Parathyroid adenoma (tissue), 2 donors: ENCODE data around the gene KDM4B.

Experiments
- H2AFZ ChIP-seq: fragments of 300-600 bp; sonication (generic); one replicate; pipeline ENCODE4 v1.7.0; 2017; ENCODE audit warnings: antibody characterized with exemption, mild to moderate bottlenecking
- H3K27ac ChIP-seq: fragments of 300-600 bp; sonication (generic); one replicate; pipeline ENCODE4 v1.7.0; 2017
- H3K27me3 ChIP-seq: fragments of 300-600 bp; sonication (generic); one replicate; pipeline ENCODE4 v1.7.0; 2017; ENCODE audit warnings: low read length; ENCODE audit not compliant: control insufficient read depth, insufficient read depth
- H3K36me3 ChIP-seq: fragments of 300-600 bp; sonication (generic); one replicate; pipeline ENCODE4 v1.7.0; 2017; ENCODE audit warnings: low read length; ENCODE audit not compliant: control insufficient read depth, insufficient read depth
- H3K4me1 ChIP-seq: fragments of 300-600 bp; sonication (generic); one replicate; pipeline ENCODE4 v1.7.0; 2017; ENCODE audit warnings: control low read depth
- H3K4me2 ChIP-seq: fragments of 300-600 bp; sonication (generic); one replicate; pipeline ENCODE4 v1.7.0; 2017; ENCODE audit warnings: low read length
- H3K4me3 ChIP-seq: fragments of 300-600 bp; sonication (generic); one replicate; pipeline ENCODE4 v1.7.0; 2017; ENCODE audit warnings: low read depth, low read length
- H3K79me2 ChIP-seq: fragments of 300-600 bp; sonication (generic); one replicate; pipeline ENCODE4 v1.7.0; 2017; ENCODE audit warnings: control low read depth
- H3K9ac ChIP-seq: fragments of 300-600 bp; sonication (generic); one replicate; pipeline ENCODE4 v1.7.0; 2017; ENCODE audit warnings: mild to moderate bottlenecking
- H3K9me3 ChIP-seq: fragments of 300-600 bp; sonication (generic); one replicate; pipeline ENCODE4 v1.7.0; 2017; ENCODE audit warnings: low read length; ENCODE audit not compliant: control insufficient read depth
- TF ChIP-seq, protein P1 (sequence below): fragments of 300-600 bp; sonication (generic); IDR thresholded peaks from one replicate; pipeline ENCODE4 v1.7.0; 2017; ENCODE audit warnings: antibody characterized with exemption, mild to moderate bottlenecking
- donor health status: primary hyperparathyroidism.

KDM4B gene

DNA sequence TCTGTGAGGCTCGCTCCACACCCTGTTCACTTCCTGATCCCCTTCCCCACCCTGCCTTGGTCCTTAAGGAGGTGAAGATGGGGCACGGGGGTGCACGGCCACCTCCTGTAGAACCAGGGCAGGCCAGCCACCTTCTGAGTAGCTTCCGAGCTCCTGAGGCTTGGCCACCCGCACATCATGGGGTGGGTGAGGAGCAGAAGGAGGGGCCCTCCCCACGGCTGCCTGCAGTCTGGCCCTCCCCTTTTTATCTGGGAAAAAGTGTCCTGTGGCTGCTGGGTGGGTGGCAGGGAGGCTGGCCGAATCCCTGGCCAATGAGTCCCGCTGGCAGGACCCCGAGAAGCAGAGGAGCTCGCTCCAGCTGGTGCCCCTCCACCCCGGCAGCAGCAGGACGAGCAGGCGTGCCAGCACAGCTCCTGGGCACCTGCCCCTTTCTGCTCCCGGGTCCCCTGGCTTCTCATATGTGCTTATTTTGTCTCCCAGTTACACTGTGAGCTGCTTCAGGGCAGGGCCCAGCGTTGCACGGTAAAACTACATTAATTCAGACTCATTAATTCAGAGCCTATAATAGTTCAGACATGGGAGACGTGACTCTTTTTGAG is 135.0 kb downstream of the KDM4B start:
- Histone ChIP-seq H3K27ac (no peak overlapping the region), H3K9ac (no peak overlapping the region), H3K4me2 (no peak overlapping the region), H3K4me1 (no peaks in the 10 kb centered on the region), H3K9me3 (no peaks in the 10 kb centered on the region), H3K4me3 (no peak overlapping the region), H2AFZ (no peak overlapping the region), H3K27me3 (no peaks in the 10 kb centered on the region), H3K79me2 (no peaks in the 10 kb centered on the region), H3K36me3 (no peaks in the 10 kb centered on the region)
- TF ChIP-seq, protein P1, sequence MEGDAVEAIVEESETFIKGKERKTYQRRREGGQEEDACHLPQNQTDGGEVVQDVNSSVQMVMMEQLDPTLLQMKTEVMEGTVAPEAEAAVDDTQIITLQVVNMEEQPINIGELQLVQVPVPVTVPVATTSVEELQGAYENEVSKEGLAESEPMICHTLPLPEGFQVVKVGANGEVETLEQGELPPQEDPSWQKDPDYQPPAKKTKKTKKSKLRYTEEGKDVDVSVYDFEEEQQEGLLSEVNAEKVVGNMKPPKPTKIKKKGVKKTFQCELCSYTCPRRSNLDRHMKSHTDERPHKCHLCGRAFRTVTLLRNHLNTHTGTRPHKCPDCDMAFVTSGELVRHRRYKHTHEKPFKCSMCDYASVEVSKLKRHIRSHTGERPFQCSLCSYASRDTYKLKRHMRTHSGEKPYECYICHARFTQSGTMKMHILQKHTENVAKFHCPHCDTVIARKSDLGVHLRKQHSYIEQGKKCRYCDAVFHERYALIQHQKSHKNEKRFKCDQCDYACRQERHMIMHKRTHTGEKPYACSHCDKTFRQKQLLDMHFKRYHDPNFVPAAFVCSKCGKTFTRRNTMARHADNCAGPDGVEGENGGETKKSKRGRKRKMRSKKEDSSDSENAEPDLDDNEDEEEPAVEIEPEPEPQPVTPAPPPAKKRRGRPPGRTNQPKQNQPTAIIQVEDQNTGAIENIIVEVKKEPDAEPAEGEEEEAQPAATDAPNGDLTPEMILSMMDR, result no peak

DNA sequence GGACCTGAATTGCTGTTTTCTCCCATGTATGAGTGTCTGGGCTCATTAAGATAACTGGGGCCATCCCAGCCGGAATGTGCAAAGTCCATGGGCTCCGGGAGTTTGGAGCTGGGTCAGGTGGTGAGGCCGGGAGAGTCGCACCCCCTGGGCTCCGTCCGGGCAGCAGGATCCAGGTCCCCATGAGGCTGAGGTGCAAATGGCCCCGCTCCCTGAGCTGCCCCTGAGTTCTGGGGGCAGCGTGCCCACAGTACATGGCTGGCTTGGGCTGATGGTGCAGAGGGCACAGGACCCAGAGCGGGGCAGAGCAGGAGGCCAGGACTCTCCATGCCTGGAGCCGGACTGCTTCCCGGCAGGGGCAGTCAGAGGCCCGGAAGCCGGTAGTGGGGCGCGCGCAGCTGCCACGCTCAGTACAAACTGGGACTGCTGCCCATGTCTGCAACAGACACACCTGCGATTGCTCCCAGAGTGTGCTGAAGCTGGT is 136.0 kb downstream of the KDM4B start:
- Histone ChIP-seq H3K4me1 (no peaks in the 10 kb centered on the region), H3K79me2 (no peaks in the 10 kb centered on the region), H3K27ac (no peak overlapping the region), H3K9me3 (no peaks in the 10 kb centered on the region), H3K27me3 (no peaks in the 10 kb centered on the region), H2AFZ (no peak overlapping the region), H3K9ac (no peak overlapping the region), H3K4me2 (no peak overlapping the region), H3K4me3 (no peak overlapping the region), H3K36me3 (no peaks in the 10 kb centered on the region)
- TF ChIP-seq, protein P1, result no peak

- no peaks in the 10 kb centered on the region for H3K79me2 ChIP-seq
- H3K9ac ChIP-seq, result no peak overlapping the region
- H3K4me3 ChIP-seq, result no peak overlapping the region
- no peak overlapping the region for H2AFZ ChIP-seq
- no peaks in the 10 kb centered on the region for H3K36me3 ChIP-seq
- H3K4me2 ChIP-seq, result no peak overlapping the region
- H3K27me3 ChIP-seq, result no peaks in the 10 kb centered on the region
- no peak overlapping the region for H3K27ac ChIP-seq
- H3K4me1 ChIP-seq, result no peaks in the 10 kb centered on the region
- TF ChIP-seq, protein P1, result no peak
- H3K9me3 ChIP-seq, result no peaks in the 10 kb centered on the region
Observed at GRCh38 chr19:5106191-5106726, 137.3 kb downstream of the KDM4B start.

- H3K27ac ChIP-seq, result no peak overlapping the region
- H3K9ac ChIP-seq, result no peak overlapping the region
- H3K27me3 ChIP-seq, result no peaks in the 10 kb centered on the region
- no peak overlapping the region for H3K4me2 ChIP-seq
- H3K9me3 ChIP-seq, result no peaks in the 10 kb centered on the region
- H3K36me3 ChIP-seq, result no peaks in the 10 kb centered on the region
- H3K4me3 ChIP-seq, result no peak overlapping the region
- no peak overlapping the region for H2AFZ ChIP-seq
- H3K79me2 ChIP-seq, result no peaks in the 10 kb centered on the region
- no peaks in the 10 kb centered on the region for H3K4me1 ChIP-seq
- TF ChIP-seq, protein P1, result no peak
Observed at GRCh38 chr19:5106971-5107370, 138.1 kb downstream of the KDM4B start.
